Neural cell (in vitro differentiated cells): ENCODE results near the gene DHX34.

Experiments used
- CTCF ChIP-seq: fragments of 450-650 bp; IDR thresholded peaks from 2 replicates; pipeline ENCODE4 v1.5.1; 2014; ENCODE audit warnings: antibody characterized with exemption, mild to moderate bottlenecking, moderate library complexity; ENCODE audit not compliant: poor library complexity, severe bottlenecking
- TAF1 ChIP-seq: IDR thresholded peaks from 2 replicates; pipeline ENCODE4 v1.6.1; 2012; ENCODE audit warnings: low read depth

- TF ChIP-seq TAF1: no peak
- TF ChIP-seq CTCF: no peak
Observed at GRCh38 chr19:47306303-47306702, 42.8 kb upstream of the DHX34 start.
